NCI-H2171 treated with DMSO at 0.1 percent for 48 hours (cell line): ENCODE measurements around the gene SKIL.
"Not testable (repeated sequence)": the region's sequence is repeated elsewhere in the genome, so short reads cannot be mapped to it uniquely, and the experiment has no call there.

Source experiments
- DNase-seq: peaks from one replicate; lab custom pipeline; 2025; lab: John Stamatoyannopoulos, UW

Gene SKIL, protein sequence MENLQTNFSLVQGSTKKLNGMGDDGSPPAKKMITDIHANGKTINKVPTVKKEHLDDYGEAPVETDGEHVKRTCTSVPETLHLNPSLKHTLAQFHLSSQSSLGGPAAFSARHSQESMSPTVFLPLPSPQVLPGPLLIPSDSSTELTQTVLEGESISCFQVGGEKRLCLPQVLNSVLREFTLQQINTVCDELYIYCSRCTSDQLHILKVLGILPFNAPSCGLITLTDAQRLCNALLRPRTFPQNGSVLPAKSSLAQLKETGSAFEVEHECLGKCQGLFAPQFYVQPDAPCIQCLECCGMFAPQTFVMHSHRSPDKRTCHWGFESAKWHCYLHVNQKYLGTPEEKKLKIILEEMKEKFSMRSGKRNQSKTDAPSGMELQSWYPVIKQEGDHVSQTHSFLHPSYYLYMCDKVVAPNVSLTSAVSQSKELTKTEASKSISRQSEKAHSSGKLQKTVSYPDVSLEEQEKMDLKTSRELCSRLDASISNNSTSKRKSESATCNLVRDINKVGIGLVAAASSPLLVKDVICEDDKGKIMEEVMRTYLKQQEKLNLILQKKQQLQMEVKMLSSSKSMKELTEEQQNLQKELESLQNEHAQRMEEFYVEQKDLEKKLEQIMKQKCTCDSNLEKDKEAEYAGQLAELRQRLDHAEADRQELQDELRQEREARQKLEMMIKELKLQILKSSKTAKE

DNA sequence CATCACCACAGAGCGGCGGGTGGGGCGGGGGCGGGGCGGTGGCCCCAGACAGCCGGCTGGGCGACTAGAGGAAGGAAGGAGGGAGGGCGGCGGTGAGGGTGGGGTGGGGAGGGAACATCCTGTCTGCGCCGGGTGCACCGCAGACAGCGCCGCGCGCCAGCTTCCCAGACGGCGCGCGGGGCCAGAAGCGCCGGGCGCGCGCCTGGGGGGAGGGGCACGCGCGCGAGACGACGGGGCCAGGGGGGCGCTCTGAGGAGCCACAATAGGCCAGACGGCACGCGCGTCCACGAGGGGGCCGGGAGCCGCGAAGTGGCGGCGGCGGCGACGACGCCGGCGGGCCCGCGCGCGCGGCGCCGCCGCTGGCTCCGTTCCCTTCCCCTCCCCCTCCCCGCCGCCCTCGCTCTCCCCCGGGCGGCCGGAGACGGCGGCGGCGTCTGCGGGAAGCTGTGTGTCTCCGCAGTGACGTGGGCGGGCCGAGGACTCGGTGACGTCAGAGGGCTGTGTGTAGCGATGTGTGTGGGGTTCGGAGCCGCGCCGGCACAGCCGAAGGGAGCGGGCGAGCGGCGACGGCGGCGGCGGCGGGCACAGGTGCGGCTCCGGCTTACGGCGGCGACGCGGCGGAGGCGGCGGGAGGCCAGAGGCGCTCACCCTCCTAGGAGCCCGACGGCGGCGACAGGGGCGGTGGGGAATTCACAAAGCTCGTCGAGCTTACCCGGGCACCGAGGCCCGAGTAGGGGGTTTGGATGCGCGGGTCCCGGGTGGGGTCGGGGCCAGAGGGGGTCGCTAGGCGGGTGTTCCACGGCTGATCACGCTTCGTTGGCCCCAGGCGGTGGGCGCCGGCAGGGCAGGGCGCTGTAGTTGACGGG is at the start of gene SKIL:
Gene SKIL (plus strand): TSS at position 540 of the 866 bp plus-strand sequence. CDS start 2,617 bp downstream, outside the sequence.
- DNase-seq = peak; percentile 94

DNA sequence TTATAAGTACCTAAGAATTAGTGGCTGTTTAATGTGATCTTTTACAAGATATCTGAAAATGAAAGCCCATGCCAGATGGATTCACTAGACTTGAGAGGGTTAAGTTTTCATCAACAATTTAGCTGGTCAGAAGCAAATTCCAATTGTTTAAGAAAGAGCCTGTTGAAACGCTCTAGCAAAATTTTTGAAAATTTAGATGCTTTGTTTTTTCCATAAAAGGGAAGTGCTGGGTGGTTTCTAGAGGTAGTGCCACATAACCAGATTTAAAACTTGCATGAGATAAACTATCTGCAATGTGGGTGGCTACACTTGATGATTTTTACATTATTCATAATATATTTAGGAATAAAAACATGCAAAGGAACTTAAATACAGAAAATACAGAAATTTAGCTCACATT is 48.5 kb upstream of the SKIL start:
- no peak for DNase-seq

DNA sequence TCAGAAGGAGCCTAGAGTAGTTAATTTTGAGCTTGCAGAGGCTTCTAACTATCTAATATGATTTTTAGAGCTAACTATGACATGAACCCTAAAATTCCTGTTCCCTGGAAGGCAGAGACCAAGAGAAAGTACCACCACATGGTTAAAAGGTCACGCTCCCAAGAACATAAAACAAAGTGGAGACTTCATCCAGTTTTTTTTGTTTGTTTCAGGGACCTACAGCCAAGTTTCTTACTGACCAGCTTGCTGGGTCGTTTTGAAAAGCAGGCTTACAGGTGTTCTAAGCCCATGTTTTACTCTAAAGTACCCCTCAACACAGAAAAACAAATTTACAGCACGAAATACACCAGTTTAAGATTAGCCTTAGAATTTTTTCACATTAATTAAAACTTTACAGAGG is 39.6 kb upstream of the SKIL start:
- no peak for DNase-seq

DNA sequence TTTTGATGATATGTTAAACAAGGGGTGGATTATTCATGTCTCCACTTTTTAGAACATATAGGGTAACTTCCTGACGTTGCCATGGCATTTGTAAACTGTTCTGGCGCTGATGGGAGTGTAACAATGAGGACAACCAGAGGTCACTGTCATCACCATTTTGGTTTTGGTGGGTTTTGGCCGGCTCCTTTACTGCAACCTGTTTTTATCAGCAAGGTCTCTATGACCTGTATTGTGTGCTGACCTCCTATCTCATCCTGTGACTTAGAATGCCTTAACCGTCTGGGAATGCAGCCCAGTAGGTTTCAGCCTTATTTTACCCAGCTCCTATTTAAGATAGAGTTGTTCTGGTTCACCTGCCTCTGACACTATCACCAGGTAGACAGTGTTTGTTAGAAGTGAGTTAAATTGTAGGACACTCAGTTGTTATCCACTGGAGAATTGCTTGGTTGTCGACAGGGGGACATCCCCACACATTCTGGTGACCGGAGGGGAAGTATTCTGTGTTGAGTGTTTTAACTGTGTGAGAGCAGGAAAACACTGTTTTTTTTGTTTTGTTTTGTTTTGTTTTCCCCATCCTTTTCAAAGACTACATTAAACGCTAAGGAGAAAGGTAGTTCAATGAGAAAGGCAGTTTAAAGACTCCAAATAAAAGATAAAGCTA is 36.9 kb upstream of the SKIL start:
- DNase-seq = no peak

DNA sequence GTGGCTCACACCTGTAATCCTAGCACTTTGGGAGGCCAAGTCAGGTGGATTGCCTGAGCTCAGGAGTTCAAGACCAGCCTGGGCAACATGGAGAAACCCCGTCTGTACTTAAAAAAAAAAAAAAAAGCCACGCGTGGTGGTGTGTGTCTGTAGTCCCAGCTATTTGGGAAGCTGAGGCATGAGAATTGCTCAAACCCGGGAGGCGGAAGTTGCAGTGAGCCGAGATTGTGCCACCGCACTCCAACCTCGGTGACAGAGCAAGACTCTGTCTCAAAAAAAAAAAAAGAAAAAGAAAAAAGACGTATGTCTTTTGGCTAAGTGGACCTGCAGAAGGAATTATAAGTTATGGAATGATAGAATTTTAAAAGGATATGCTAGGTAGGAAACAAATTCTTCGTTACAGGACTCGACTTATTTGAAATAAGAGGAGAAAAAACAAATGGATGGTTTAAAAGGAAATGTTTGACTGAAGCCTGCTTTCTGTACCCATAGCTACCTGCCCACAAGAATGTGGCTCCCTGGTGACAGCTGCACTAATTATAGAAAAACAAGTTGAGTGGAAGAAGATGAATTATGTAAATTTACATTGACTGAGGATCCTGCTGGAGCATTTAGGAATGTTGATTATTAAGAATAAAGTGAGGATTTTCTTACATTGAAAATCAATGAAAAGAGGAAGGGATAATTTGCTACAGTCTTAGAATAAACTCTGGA is 36.0 kb upstream of the SKIL start:
- DNase-seq = peak; percentile 70

DNA sequence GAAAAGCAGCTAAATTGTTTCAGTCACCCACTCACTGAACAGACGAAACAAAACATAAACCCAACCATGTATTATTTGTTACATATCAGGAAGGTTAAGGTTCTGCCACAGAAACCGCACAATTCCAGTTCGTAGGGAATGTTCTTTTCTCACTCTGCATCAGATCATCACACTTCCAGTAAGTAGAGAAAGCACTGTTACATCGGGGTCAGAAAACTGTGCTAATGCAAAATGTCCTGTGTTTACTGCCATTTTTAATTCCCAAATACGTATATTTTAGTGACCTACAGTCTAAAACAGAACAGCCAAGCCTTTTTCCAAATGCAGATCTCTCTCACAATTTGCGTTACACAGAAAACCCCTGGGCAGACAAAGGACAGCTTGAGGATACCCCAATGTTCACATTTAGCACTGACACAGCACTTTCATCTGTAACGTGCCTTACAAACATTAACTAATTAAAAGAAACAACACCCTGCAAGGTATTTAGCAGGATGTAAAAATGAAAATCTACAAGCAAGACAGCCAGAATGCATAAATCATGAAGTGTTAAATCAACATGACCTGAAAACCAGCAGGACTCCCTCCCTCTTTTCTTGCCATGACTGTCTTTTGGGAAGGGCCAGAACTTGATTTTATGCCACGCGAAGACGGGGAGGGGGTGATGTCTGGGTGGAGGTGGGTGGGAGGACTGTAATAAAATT is 34.8 kb upstream of the SKIL start:
- no peak for DNase-seq

DNA sequence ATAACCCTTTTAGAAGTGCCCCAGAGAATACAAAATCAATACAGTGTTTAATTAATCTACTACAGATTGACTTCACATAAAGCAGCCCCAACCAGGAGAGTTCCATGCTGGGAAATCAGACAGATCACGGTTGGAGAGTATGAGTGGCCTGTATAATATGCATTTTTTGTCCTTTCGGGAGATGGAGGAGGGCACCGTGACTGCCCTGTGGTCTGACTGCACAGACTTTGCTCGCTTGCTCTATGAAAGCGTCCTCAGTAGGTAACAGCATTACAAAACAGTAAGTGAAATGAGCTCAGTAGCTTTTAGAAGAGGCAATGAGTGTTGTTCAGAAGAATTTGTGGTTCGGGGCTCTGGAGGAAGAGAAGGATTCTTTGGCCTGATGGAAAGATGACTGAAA is 34.2 kb upstream of the SKIL start:
- no peak for DNase-seq

DNA sequence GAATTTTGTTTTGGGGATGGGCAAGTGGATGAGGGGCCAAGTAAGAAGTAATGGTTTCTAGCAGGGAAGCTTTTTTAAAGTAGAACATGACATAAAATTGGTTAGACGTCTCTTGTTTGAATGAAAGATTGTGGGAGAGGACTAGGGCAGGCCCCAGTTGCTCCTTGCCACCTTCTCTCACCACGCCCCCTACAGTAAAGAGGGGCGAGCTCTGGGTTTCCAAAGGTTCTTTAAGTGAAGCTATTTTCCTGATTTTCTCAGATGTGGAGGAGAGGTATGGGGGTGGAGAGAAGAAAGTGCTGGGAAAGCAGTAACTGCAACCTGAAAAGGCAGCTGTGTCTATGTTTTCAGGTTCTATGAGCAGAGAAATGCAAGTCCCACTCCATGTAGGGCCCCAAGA is 32.6 kb upstream of the SKIL start:
- no peak for DNase-seq

DNA sequence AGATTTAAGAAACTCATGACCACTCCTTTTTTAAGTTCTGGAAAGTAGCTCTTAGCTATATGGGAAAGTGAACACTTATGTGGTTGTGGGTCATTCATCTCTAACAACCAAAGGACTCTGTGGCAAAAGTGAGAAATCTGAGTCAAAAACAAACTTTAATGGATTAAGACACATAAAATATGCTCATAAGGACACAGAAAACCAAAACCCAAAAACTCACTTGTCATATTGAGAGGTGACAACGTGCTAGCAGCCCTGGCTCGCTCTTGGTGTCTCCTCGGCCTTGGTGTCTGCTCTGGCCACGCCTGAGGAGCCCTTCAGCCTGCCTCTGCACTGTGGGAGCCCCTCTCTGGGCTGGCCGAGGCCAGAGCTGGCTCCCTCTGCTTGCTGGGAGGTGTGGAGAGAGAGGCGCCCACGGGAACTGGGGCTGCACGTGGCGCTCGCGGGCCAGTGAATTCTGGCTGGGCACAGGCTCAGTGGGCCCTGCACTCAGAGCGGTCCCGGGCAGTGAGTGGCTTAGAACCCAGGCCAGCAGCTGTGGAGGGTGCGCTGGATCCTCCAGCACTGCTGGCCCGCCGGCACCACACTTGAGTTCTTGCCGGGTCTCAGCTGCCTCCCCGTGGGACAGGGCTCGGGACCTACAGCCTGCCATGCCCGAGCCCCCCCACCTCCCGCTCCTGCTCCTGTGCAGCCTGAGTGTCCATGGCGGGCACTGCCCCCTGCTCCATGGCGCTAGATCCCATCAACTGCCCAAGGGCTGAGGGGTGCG is 30.3 kb upstream of the SKIL start:
- DNase-seq = no peak

DNA sequence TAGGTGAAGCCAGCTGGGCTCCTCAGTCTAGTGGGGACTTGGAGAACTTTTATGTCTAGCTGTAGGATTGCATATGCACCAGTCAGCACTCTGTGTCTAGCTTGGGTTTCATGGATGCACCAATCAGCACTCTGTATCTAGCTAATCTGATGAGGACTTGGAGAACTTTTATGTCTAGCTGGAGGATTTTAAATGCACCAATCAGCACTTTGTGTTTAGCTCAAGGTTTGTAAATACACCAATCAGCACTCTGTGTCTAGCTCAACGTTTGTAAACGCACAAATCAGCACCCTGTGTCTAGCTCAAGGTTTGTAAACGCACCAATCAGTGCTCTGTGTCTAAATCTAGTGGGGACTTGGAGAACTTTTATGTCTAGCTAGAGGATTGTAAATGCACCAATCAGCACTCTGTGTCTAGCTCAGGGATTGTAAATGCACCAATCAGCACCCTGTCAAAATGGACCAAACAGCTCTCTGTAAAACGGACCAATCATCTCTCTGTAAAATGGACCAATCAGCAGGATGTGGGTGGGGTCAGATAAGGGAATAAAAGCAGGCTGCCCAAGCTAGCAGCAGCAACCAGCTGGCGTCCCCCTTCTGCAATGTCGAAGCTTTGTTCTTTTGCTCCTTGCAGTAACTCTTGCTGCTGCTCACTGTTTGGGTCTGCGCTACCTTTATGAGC is 29.5 kb upstream of the SKIL start:
- DNase-seq = not testable (repeated sequence)

DNA sequence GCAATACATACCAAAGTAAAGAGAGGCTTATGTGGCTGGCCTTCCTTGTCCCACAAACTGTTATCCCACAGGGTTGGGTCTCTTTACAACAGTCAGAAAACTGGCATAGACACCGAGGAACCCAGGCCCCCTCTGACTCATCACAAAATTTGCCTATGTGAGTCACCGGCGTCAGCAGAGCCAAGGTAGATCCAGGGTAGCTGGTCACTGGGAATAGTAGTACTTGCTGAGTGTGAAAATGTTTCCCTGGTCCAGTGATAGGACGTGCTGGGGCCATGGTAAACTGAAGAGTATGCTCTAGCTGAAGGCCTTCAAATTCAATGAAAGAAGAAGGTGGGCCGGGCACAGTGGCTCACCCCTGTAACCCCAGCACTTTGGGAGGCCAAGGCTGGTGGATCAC is 27.1 kb upstream of the SKIL start:
- no peak for DNase-seq

DNA sequence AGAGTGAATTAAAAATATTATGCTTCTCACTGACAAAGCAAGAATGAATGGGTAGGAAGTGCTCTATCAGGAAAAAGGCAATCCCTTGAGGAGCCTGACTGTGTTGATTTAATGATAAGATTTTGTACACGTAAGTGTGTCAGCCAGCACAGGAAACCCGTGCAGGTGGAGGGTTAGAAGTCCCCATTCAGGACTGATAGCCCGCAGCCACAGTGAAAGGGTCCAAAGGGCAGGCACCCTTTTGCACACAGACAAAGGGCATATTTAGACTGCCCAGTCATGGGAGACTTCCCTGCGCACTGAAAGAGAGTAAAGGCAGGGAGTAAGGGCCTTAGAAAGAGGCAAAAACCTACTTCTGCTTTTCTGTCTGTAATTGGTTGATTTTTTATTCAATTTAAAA is 26.4 kb upstream of the SKIL start:
- no peak for DNase-seq

DNA sequence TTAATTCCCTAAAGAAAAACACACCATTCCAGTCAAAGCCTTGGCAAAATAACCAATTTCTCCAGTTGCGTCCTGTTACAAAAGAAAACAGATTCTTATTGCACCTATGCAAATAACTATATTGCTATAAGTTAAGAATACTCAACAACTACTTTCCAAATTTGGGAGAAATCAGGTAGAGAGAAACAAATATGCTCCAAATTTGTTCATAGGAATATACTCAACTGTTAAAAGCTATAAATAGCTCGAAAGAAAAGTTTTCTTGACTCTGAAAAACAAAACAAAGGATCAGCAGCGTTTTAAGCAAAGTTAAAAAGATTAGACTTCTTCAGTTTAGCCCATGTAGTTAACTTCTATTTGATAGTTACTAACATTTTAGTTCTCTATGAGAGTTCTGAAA is 20.1 kb upstream of the SKIL start:
- no peak for DNase-seq

DNA sequence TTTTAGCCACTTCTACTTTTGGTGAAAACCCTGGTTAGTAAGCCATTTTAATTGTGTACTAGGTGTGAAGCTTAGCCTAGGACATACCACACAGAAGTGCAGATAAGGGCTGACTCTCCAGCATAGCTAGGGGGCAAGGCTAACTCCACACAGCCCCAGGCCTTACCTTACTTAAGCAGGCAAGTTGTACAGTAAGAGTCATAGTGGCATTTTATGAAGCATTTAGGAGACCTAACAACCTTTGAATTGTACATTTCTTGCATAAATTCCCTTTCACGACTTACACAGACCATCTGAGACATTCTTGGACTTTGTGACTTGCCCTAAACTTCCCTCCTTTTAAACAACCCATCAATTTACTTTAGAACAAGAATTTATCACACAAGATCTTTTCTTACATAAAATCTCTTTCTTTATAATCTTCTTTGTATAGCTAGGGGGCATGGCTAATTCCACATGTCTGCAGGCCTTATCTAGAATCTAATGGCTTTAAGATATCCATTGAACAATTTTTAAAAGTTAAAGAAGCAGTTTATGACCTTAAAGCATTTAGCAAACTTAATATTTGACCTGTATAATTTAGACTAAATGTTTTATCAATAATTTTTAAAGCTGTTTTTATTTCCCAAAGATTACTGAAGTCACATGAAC is 18.7 kb upstream of the SKIL start:
- no peak for DNase-seq

DNA sequence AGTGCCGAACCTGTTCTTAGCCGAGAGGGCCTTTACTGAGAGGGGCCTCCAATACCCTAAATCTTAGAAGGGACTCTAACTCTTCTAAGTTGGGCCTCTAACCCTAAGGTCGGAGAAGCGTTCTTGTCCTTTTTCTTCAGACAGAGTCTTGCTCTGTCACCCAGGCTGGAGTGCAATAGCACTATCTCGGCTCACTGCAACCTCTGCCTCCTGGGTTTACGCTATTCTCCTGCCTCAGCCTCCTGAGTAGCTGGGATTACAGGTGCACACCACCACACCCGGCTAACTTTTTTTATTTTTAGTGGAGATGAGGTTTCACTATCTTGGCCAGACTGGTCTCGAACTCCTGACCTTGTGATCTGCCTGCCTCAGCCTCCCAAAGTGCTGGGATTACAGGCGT is 15.2 kb upstream of the SKIL start:
- DNase-seq = not testable (repeated sequence)

DNA sequence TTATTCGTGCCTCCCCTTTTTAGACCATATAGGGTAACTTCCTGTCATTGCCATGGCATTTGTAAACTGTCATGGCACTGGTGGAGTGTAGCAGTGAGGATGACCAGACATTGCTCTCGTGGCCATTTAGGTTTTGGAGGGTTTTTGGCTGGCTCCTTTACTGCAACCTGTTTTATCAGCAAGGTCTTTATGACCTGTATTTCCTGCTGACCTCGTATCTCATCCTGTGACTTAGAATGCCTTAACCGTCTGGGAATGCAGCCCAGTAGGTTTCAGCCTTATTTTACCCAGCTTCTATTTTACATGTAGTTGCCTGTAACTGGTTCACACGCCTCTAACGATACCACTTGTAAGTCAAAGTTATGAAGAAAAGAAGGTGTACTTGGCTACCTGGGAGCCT is 13.7 kb upstream of the SKIL start:
- not testable (repeated sequence) for DNase-seq

DNA sequence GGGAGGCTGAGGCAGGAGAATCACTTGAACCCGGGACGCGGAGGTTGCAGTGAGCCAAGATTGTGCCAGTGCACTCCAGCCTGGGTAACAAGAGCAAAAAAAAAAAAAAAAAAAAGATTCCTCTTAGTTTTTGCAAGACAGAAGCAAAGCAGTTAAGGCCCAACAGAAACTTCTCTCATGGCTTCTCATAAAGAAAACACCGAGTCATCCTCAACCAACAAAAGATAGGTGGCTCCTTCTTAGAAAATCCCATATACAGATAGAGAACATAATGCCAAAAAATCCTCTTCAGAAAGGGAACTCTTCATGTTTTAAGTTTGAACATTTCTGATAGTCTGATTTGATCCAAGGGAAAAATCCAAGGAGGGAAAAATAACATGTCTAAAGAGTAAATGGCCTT is 12.5 kb upstream of the SKIL start:
- no peak for DNase-seq

DNA sequence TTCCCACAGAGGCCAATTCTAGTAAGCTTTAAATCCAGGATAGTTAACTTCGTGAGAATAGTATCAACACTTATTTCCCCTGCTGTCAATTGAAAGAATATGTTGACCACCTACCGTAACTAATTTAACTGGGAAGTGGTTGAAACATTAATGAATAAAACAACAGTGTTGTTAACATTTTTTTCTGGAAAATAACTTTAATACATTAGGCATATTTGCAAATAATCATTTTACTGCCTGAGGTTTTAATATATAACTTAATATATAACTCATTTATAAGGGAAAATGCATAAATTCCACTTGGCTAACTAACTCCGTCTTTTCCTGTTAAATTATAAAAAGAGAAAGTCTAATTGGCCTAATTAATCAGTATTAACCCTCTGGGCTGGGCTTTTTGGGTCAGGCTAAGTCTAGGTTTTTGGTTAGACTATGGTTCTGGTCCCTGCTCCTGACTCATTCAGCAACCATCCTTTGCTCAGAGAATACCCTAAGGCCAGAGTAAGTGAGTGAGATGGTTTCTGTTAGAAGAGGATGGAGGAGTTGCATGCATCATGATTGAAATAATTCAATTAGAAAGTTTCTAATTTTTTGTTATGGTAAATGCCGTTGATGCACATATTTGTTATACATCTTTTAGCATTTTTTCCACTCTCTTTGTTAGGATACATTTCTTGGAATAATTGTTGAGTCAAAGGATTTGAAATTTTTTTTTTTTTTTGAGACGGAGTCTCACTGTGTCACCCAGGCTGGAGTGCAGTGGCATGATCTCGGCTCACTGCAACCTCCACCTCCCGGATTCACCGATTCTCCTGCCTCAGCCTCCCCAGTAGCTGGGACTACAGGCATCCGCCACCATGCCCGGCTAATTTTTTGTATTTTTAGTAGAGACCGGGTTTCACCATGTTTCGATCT is 10.8 kb upstream of the SKIL start:
- DNase-seq = no peak
